ENCODE measurements around the gene UGT1A8. TPM values are rescaled to one million over a fixed set of nuclear protein-coding genes. Genes with fewer than 3 reads are reported as not detected.
"Not testable (repeated sequence)": the region's sequence is repeated elsewhere in the genome, so short reads cannot be mapped to it uniquely, and the experiment has no call there.

Gene UGT1A8
- total RNA-seq, 1 donor from 2014 or later: not detected

DNA sequence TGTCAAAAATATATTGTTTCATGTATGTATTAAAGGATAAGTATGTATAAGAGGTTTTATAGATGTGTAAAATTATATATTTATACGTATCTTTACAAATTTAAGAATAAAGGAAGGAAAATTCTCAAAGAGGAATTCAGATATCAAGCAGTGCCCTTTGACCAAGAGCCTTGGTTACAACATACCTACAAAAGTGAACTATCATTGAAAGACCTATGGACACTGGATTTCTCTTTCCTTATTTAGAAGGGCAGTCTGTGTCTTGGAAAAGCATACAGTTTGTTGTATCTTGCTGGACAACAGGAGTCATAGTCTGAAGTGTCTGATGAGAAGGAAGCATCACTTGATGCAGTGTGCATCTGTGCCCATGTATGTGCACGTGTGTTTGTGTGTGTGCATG is 29.0 kb upstream of the UGT1A8 start:
- Histone ChIP-seq H3K27ac (no peak overlapping the region), H3K27me3 (no peaks in the 10 kb centered on the region), H3K4me1 (no peaks in the 10 kb centered on the region), H3K9me3 (no peaks in the 10 kb centered on the region), H3K4me3 (no peak overlapping the region), H3K36me3 (no peaks in the 10 kb centered on the region)
- DNase-seq (no peak), ATAC-seq (no peak)
- intact Hi-C loops (cut with DNase I): no loop called here
- no peak for TF ChIP-seq CTCF (IDR thresholded peaks at IDR 0.05)

- H3K9me3 ChIP-seq; DNase-seq; ATAC-seq; H3K4me3 ChIP-seq; H3K27ac ChIP-seq; H3K27me3 ChIP-seq; H3K4me1 ChIP-seq; H3K36me3 ChIP-seq; intact Hi-C loops (cut with DNase I): not testable (repeated sequence)
Measured at GRCh38 chr2:233592706-233593105, 24.7 kb upstream of the UGT1A8 start.

- ATAC-seq: no peak
Measured at GRCh38 chr2:233593201-233593600, 24.2 kb upstream of the UGT1A8 start.

GRCh38 chr2:233597522-233597921 is 19.9 kb upstream of the UGT1A8 start:
- intact Hi-C loops (cut with DNase I): no loop called here
- no peak for ATAC-seq
- no peak for DNase-seq
- H3K9me3 ChIP-seq: no peaks in the 10 kb centered on the region
- no peaks in the 10 kb centered on the region for H3K27me3 ChIP-seq
- no peak overlapping the region for H3K27ac ChIP-seq
- TF ChIP-seq CTCF (IDR thresholded peaks at IDR 0.05): no peak
- H3K36me3 ChIP-seq: no peaks in the 10 kb centered on the region
- H3K4me3 ChIP-seq: no peak overlapping the region
- H3K4me1 ChIP-seq: no peaks in the 10 kb centered on the region

More at GRCh38 chr2:233593201-233593600, 24.2 kb upstream of the UGT1A8 start:
- no peak overlapping the region for H3K4me3 ChIP-seq
- H3K9me3 ChIP-seq: no peaks in the 10 kb centered on the region
- H3K27me3 ChIP-seq: no peaks in the 10 kb centered on the region
- H3K36me3 ChIP-seq: no peaks in the 10 kb centered on the region
- H3K27ac ChIP-seq: no peak overlapping the region
- TF ChIP-seq CTCF (IDR thresholded peaks at IDR 0.05): no peak
- intact Hi-C loops (cut with DNase I): no loop called here
- DNase-seq: no peak
- no peaks in the 10 kb centered on the region for H3K4me1 ChIP-seq

DNA sequence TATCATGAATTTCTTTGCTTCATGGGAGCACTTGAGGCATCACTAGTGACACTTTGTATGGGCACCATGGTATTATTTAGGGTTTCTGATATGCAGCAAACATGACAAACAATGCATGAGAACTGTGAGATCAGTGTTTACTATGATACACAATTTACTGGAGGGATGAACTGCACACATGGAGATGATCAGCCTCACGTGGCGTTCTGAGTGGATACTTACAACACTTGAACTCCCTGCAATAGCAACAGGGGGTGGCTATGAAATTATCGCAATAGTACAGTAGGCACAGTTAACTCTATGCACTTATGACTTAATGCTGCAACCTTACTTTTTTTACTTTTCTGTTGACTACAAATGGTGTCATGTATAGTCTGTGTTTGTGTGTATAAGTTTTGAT is 18.5 kb upstream of the UGT1A8 start:
- H3K27me3 ChIP-seq: no peaks in the 10 kb centered on the region
- H3K36me3 ChIP-seq: no peaks in the 10 kb centered on the region
- DNase-seq (no peak), ATAC-seq (no peak)
- intact Hi-C loops (cut with DNase I): no loop called here
- no peak overlapping the region for H3K27ac ChIP-seq
- H3K9me3 ChIP-seq: no peaks in the 10 kb centered on the region
- H3K4me3 ChIP-seq: no peak overlapping the region
- TF ChIP-seq CTCF (IDR thresholded peaks at IDR 0.05): no peak
- H3K4me1 ChIP-seq: no peaks in the 10 kb centered on the region

DNA sequence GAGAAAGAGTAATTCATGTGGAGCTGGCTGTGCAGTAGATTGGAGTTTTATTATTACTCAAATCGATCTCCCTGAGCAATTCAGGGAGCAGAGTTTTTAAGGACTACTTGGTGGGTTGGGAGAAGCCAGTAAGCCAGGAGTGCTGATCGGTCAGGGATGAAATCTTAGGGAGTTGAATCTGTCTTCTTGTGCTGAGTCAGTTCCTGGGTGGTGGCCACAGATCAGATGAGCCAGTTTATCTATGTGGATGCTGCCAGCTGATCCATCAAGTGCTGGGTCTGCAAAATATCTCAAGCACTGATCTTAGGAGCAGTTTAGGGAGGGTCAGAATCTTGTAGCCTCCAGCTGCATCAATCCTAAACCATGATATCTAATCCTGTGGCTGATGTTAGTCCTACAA is 17.0 kb upstream of the UGT1A8 start:
- Histone ChIP-seq H3K9me3 (no peaks in the 10 kb centered on the region), H3K27me3 (no peaks in the 10 kb centered on the region), H3K27ac (no peak overlapping the region), H3K4me1 (no peaks in the 10 kb centered on the region), H3K4me3 (no peak overlapping the region), H3K36me3 (no peaks in the 10 kb centered on the region)
- DNase-seq (no peak), ATAC-seq (no peak)
- no peak for TF ChIP-seq CTCF (IDR thresholded peaks at IDR 0.05)
- intact Hi-C loops (cut with DNase I): no loop called here

Measured in upper lobe of right lung (tissue), 1 donor.